K562 (cell line): Measurements from ENCODE around the gene PICK1. TPM values are rescaled to one million over a fixed set of nuclear protein-coding genes. Genes with fewer than 3 reads are reported as not detected.

Source experiments
- ATAC-seq: fragments of 200-7000 bp; cut with Tn5 transposase; 3 replicates; pipeline ENCODE4 v1.9.1; 2020; ENCODE audit warnings: moderate library complexity
- BruUV-seq: library from RNA; stranded (reverse); fragments of 400-500 nt; replicated peaks from 2 replicates; lab custom pipeline; 2021; lab: Mats Ljungman, UMichigan
- CTCF ChIA-PET: fragments of 300-600 bp; formaldehyde crosslinking; extraction: SDS; loops from one replicate; lab custom pipeline; 2021; ENCODE audit warnings: low intra/inter-chr PET ratio; lab: Yijun Ruan, JAX
- POLR2A ChIA-PET: fragments of 300-600, 350-650 bp; sonication (Branson Sonifier 250); formaldehyde crosslinking; extraction: SDS; loops from one replicate; lab custom pipeline; 2021; ENCODE audit warnings: antibody characterized with exemption, inconsistent platforms; lab: Yijun Ruan, JAX
- DNase-seq, 4 experiments: peaks; one replicate each; pipeline versions ENCODE4 v3.0.0 to v3.0.0-alpha.2; 2011 to 2018; ENCODE audit warnings: low spot score in 3 of 4, mixed read lengths in 3 of 4; ENCODE audit errors: extremely low read depth in 1 of 4
- FAIRE-seq: peaks from 2 replicates; lab custom pipeline; 2011; peaks lifted over from hg19 to GRCh38; lab: Jason Lieb, UNC
- H2AFZ ChIP-seq: 2 replicates; pipeline ENCODE4 v1.6.0; 2011; ENCODE audit warnings: low read depth, low read length, control low read depth, inconsistent platforms
- H3K27ac ChIP-seq: fragments of 200-600 bp; 3 replicates; pipeline ENCODE4 v1.8.0; 2011; ENCODE audit warnings: low read depth, mild to moderate bottlenecking, control low read depth, inconsistent platforms, low read length, moderate library complexity, mixed read lengths; ENCODE audit errors: extremely low read depth
- H3K27me3 ChIP-seq, 2 experiments: fragments of 300-600 bp in 1 of 2; 2 replicates in 1 of 2; 3 replicates in 1 of 2; pipeline versions ENCODE4 v1.6.0 to v1.8.0; 2011; ENCODE audit warnings: inconsistent platforms in 2 of 2, low read length in 2 of 2, mild to moderate bottlenecking in 1 of 2, mixed read lengths in 1 of 2, moderate library complexity in 1 of 2; ENCODE audit not compliant: control insufficient read depth in 2 of 2, insufficient read depth in 2 of 2
- H3K36me3 ChIP-seq: fragments of 300-600 bp; 3 replicates; pipeline ENCODE4 v1.8.0; 2011; ENCODE audit warnings: mild to moderate bottlenecking, low read length, inconsistent platforms; ENCODE audit not compliant: control insufficient read depth, insufficient read depth
- H3K4me1 ChIP-seq, 2 experiments: fragments of 200-600 bp in 1 of 2; replicated peaks in 1 of 2; 2 replicates in 1 of 2; 3 replicates in 1 of 2; pipeline versions ENCODE4 v1.5.1 to v1.8.0; 2011; ENCODE audit warnings: inconsistent platforms in 2 of 2, low read length in 2 of 2, mild to moderate bottlenecking in 1 of 2, mixed read lengths in 1 of 2, moderate library complexity in 1 of 2; ENCODE audit not compliant: control insufficient read depth in 2 of 2, insufficient read depth in 2 of 2
- H3K4me2 ChIP-seq: 2 replicates; pipeline ENCODE4 v1.6.1; 2011; ENCODE audit warnings: low read length, control low read depth, inconsistent platforms, mixed read lengths; ENCODE audit not compliant: insufficient read depth
- H3K4me3 ChIP-seq: fragments of 200-600 bp; sonication (generic), shearing (Covaris generic); 2 replicates; pipeline ENCODE4 v1.5.1; 2016; ENCODE audit warnings: control low read depth, inconsistent platforms
- H3K79me2 ChIP-seq: fragments of 200-600 bp; 3 replicates; pipeline ENCODE4 v1.8.0; 2011; ENCODE audit warnings: low read length, inconsistent platforms; ENCODE audit not compliant: control insufficient read depth, insufficient read depth
- H3K9ac ChIP-seq, 2 experiments: 2 replicates each; pipeline versions ENCODE4 v1.6.0 to v1.6.1; 2011; ENCODE audit warnings: low read depth in 2 of 2, low read length in 2 of 2, control low read depth in 1 of 2, inconsistent platforms in 1 of 2, mild to moderate bottlenecking in 1 of 2, mixed read lengths in 1 of 2; ENCODE audit not compliant: insufficient read depth in 1 of 2
- H3K9me1 ChIP-seq: one replicate; pipeline ENCODE4 v1.6.0; 2011; ENCODE audit warnings: inconsistent platforms, mild to moderate bottlenecking, low read length, moderate library complexity; ENCODE audit not compliant: control insufficient read depth, insufficient read depth
- H3K9me3 ChIP-seq: replicated peaks from 2 replicates; pipeline ENCODE4 v1.5.1; 2011; ENCODE audit warnings: low read depth, low read length, inconsistent platforms; ENCODE audit not compliant: control insufficient read depth, insufficient read depth
- H4K20me1 ChIP-seq: replicated peaks from 2 replicates; pipeline ENCODE4 v1.6.1; 2011; ENCODE audit warnings: low read length, inconsistent platforms, mixed read lengths; ENCODE audit not compliant: control insufficient read depth, insufficient read depth
- CCNT2 ChIP-seq: IDR thresholded peaks from 2 replicates; pipeline ENCODE4 v1.6.1; 2011; ENCODE audit warnings: borderline replicate concordance, low read depth, mild to moderate bottlenecking, moderate library complexity, mixed read lengths, low read length; ENCODE audit not compliant: insufficient read length; ENCODE audit errors: extremely low read depth
- ESRRA ChIP-seq: fragments of 450-650 bp; IDR thresholded peaks from 2 replicates; pipeline ENCODE4 v1.6.1; 2014; ENCODE audit warnings: low read depth, mild to moderate bottlenecking, moderate library complexity, borderline replicate concordance
- PHF20 ChIP-seq: fragments of 450-650 bp; IDR thresholded peaks from 2 replicates; pipeline ENCODE4 v1.6.1; 2018; ENCODE audit not compliant: partially characterized antibody
- ZFX ChIP-seq: sonication (generic); formaldehyde crosslinking; IDR thresholded peaks from 2 replicates; pipeline ENCODE4 v1.8.0; 2022; ENCODE audit warnings: mild to moderate bottlenecking, missing genetic modification reagents, moderate library complexity
- WGBS: fragments of 100-300 bp; shearing (Covaris generic); methylation state at CpG from one replicate; pipeline ENCODE4 v1.1.6; 2016; ENCODE audit warnings: low coverage, mixed read lengths; ENCODE audit not compliant: insufficient coverage; ENCODE audit errors: missing lambda C conversion rate; 5-methylcytosine and 5-hydroxymethylcytosine counted together
- in situ Hi-C: fragments of 300-500 bp; cut with MboI; formaldehyde crosslinking; loops from 4 replicates; pipeline ENCODE4 v1.15.0; 2018; ENCODE audit warnings: inconsistent platforms, mixed read lengths
- intact Hi-C: fragments of 100-400 bp; cut with micrococcal nuclease; formaldehyde crosslinking; loops from 2 replicates; pipeline ENCODE4 v1.14.2; 2022
- polyA plus RNA-seq, 8 experiments: library from polyadenylated mRNA; depleted of rRNA in 4 of 8; stranded (reverse) in 5 of 8; unstranded in 3 of 8; fragments of >200 nt; fragmentation: Nextera tagmentation in 2 of 8; fragmentation: Illumina TruSeq in 1 of 8; extraction: Ambion mirVana in 2 of 8; extraction: Trizol in 1 of 8; gene quantifications; 2 replicates each; pipeline versions ENCODE4 v1.2.1 to v1.2.3, GENCODE V29; 2011 to 2014; ENCODE audit warnings: inconsistent platforms in 1 of 8, missing spikeins in 1 of 8
- total RNA-seq, 7 experiments: library from RNA; depleted of rRNA in 6 of 7; stranded (reverse); fragments of >200 nt in 6 of 7; fragmentation: Illumina TruSeq in 2 of 7; extraction: Trizol in 2 of 7; gene quantifications; 2 replicates each; pipeline versions ENCODE4 v1.2.1 to v1.2.3, GENCODE V29; 2011 to 2021; ENCODE audit warnings: low replicate concordance in 1 of 7
- TF ChIP-seq, protein P1 (sequence below): sonication (generic); formaldehyde crosslinking; IDR thresholded peaks from 2 replicates; pipeline ENCODE4 v1.8.1; 2023; ENCODE audit warnings: mild to moderate bottlenecking, missing genetic modification reagents
- TF ChIP-seq, protein P2 (sequence below): IDR thresholded peaks from 2 replicates; pipeline ENCODE4 v1.6.1; 2011; ENCODE audit not compliant: insufficient read length; ENCODE audit errors: extremely low read depth

PICK1 gene
- total and polyA plus RNA-seq, 9 of the 15 experiments (the other 6 are each of a cell fraction or from before 2014, with no cell fraction given): 0.06 to 11.0 (median 7.9) TPM; not detected in 1

DNA sequence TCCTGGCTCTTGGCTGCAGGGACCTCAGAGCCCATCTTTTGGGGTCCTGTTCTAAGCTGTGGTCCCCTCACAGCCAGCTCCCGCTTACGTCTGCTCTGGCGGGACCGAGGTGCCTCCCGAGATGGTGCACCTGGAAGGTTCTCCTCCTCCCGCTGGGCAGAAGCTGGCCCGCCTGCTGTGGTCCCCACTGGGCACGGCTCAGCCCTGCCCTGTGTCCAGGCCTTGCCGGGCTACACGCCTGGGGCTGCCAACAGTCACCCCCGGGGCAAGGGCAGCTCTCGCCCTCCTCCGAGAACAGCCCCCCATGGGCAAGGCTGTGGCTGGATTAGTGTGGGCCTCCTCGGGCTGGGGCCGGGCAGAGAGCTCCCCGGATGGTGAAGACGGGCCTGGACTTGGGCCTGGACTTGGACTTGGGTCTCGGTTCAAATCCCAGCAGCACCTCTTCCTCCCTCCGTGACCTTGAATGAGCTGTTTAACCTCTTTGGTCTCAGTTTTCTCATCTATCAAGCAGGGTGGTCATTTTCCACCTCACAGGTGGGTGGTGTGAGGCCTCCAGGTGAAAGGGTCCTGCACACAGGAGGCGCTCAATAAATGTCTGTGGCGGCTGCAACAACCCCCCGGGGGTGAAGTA, 52.3 kb downstream of the PICK1 start:
- Histone ChIP-seq H3K9me1 (no peaks in the 10 kb centered on the region), H3K79me2 (no peaks in the 10 kb centered on the region), H3K4me1 (peaks cover 0 to 27% of the 10 kb centered on the region in 2 experiments; a peak in 2 of 5 replicates), H3K27ac (no peak overlapping the region), H4K20me1 (no peaks in the 10 kb centered on the region), H3K36me3 (no peaks in the 10 kb centered on the region), H3K4me2 (no peak overlapping the region), H3K9me3 (no peaks in the 10 kb centered on the region), H3K4me3 (no peak overlapping the region), H3K9ac (no peak overlapping the region), H2AFZ (no peak overlapping the region), H3K27me3 (no peaks in the 10 kb centered on the region)
- ChIA-PET POLR2A (interaction anchor here (0.6 to 1.1 kb wide), 3 partner anchors 17 to 452 kb away, joined by 3 to 5 read pairs (median 5); no protein-coding TSS in a partner anchor), CTCF (interaction anchor here (0.6 kb wide), 1 partner anchor 44 kb away, joined by 5 read pairs; no protein-coding TSS in a partner anchor)
- TF ChIP-seq ESRRA (peak; percentile 46; the same call in 1 of the 2 replicates), ZFX (CRISPR knock-in tag) (0 out of 2 replicates have a peak, but pooled peaks have one; percentile 22), PHF20 (no peak), CCNT2 (no peak)
- TF ChIP-seq, protein P1, sequence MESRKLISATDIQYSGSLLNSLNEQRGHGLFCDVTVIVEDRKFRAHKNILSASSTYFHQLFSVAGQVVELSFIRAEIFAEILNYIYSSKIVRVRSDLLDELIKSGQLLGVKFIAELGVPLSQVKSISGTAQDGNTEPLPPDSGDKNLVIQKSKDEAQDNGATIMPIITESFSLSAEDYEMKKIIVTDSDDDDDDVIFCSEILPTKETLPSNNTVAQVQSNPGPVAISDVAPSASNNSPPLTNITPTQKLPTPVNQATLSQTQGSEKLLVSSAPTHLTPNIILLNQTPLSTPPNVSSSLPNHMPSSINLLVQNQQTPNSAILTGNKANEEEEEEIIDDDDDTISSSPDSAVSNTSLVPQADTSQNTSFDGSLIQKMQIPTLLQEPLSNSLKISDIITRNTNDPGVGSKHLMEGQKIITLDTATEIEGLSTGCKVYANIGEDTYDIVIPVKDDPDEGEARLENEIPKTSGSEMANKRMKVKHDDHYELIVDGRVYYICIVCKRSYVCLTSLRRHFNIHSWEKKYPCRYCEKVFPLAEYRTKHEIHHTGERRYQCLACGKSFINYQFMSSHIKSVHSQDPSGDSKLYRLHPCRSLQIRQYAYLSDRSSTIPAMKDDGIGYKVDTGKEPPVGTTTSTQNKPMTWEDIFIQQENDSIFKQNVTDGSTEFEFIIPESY: peak; percentile 59; the same call in 1 of the 2 replicates
- TF ChIP-seq, protein P2, sequence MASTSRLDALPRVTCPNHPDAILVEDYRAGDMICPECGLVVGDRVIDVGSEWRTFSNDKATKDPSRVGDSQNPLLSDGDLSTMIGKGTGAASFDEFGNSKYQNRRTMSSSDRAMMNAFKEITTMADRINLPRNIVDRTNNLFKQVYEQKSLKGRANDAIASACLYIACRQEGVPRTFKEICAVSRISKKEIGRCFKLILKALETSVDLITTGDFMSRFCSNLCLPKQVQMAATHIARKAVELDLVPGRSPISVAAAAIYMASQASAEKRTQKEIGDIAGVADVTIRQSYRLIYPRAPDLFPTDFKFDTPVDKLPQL: no peak
- FAIRE-seq: no peak
- intact Hi-C loops: loop anchor here (10.0 kb wide), 2 partner anchors 95 to 465 kb away; partner anchors contain the start of genes DMC1 and MAFF
- 48% methylated on average over 12 of the region's 22 CpGs for WGBS
- in situ Hi-C loops: loop anchor here (10.0 kb wide), 1 partner anchor 465 kb away; the partner anchor contains the start of gene DMC1
- BruUV-seq: no TSS peak
- no peak for DNase-seq
- ATAC-seq: no peak
